Measurements from ENCODE around the gene RSBN1L. TPM values are rescaled to one million over a fixed set of nuclear protein-coding genes. Genes with fewer than 3 reads are reported as not detected.
"Not testable (repeated sequence)": the region's sequence is repeated elsewhere in the genome, so short reads cannot be mapped to it uniquely, and the experiment has no call there.

RSBN1L gene
- total RNA-seq, 1 experiment from 2014 or later = 9.9 TPM

DNA sequence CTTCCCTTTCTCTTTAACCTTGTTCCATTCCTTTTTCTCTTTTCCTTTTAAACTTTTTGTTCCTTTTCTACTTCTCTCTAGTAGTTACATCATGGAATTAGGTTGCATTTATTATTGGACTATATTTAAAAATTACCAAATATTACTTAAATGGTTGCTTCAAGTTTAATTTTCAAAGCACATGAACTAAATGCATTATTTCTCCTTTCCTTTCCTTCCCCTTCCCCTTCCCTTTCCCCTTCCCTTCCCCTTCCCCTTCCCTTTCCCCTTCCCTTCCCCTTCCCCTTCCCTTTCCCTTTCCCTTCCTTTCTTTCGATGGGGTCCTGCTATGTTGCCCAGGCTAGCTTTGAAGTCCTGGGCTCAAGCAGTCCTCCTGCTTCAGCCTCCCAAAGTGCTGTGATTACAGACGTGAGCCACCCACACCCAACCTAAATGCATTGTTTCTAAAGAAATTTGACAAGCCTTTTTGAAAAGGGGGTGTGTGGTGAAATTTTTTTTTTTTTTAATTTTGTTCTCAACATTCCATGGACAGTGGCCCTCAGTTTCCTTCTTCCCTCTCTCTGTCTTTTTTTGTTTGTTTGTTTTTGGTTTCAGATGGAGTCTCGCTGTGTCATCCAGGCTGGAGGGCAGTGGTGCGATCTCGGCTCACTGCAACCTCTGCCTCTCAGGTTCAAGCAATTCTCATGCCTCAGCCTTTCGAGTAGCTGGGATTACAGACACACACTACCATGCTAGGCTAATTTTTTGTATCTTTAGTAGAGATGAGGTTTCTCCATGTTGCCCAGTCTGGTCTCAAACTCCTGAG lies 70.7 kb downstream of the RSBN1L start:
- DNase-seq (ENCODE audit: low spot score) = no peak

DNA sequence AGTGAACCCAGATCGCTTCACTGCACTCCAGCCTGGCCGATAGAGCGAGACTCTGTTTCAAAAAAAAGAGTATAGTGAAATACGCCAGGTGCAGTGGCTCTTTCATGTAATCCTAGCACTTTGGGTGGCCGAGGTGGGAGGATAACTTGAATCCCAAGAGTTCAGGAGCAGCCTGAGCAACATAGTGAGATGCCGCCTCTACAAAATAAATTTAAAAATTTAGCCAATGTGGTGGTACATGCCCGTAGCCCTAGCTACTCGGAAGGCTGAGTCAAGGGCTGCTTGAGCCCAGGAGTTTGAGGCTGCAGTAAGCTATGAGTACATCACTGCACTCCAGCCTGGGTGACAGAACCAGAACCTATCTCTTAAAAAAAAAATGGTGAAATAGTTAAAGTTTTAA lies 74.1 kb downstream of the RSBN1L start:
- no peak for DNase-seq (ENCODE audit: low spot score)

DNA sequence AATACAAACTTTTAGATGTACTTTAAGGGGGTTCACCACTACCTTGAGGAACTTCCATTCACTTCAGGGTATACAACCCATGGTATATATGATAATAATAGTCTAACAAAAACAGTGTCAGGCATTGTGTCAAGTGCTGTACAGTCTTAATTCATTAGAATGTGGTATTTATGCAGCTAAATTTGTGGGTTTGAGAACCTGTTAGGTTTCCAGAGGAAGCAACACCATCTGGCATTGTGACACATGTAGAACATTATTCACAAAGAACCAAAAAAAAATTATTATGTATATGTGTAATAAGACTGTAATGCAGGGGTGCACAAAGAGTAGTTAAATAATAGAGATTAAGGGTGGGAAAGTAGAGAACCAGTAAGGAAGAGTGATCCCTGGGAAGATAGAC lies 75.6 kb downstream of the RSBN1L start:
- DNase-seq (ENCODE audit: low spot score) = no peak

- DNase-seq (ENCODE audit: low spot score) = no peak
Measured at GRCh38 chr7:77778535-77778934, 82.3 kb downstream of the RSBN1L start.

- no peak for DNase-seq (ENCODE audit: low spot score)
Measured at GRCh38 chr7:77782383-77782782, 86.1 kb downstream of the RSBN1L start.

- no peak for DNase-seq (ENCODE audit: low spot score)
Measured at GRCh38 chr7:77783111-77783510, 86.9 kb downstream of the RSBN1L start.

DNA sequence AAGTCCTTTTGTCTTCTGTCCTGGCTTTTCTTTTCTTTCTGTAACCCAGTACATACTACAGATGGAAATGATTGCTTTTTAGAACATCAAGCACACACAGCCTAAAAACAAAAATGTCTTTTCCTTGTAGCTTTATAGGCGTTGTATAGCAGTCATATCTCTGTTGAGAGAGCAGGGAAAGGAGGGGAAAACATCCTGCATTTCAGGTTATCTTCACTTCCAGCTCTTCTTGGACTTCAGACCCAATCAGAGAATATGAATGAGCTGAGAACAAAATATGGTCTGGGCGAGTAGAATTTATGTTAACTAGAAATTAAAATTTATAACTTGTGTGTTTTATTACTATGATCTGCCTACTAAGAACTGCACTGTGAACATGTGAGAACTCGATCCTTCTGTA lies 87.3 kb downstream of the RSBN1L start:
- DNase-seq (ENCODE audit: low spot score) = no peak

DNA sequence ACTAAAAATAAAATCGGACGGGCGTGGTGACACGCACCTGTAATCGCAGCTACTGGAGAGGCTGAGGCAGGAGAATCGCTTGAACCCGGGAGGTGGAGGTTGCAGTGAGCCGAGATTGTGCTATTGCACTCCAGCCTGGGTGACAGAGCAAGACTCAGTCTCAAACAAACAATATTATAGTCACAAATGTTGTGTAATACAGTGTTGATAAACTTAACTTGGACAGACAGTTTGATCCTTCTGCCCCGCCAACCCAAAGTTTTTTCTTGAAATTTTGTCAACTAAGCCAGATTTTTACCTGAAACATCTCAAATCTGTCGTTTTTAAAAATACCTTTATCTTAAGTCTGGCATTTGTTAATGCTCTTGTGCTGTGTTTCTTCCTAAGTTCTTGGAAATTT lies 88.2 kb downstream of the RSBN1L start:
- not testable (repeated sequence) for DNase-seq (ENCODE audit: low spot score)

- DNase-seq (ENCODE audit: low spot score) = no peak
Measured at GRCh38 chr7:77786018-77786417, 89.8 kb downstream of the RSBN1L start.

GRCh38 chr7:77786741-77787140 lies 90.5 kb downstream of the RSBN1L start:
- DNase-seq (ENCODE audit: low spot score) = no peak

DNA sequence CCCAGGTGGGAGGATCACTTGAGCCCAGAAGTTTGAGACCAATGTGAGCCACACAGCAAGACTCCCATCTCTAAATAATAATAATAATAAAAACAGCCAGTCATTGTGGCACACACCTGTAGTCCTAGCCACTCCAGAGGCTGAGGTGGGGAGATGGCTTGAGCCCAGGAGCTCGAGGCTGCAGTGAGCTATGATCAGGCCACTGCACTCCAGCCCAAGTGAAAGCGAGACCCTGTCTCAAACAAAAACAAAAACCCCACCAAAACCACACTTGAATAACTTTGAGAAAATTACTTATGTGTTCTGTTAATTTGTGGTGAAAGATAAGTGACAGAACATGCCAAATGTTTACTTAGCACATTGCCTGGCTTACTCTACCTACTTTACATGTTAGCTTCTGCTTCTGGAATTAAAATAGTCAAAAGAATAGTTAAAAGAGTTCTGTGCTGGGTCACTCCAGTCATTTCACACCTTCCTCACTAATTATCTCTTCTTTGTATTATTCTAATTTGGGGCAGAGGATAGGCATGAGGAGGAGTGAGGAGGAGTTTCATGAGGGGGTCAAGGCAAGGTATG lies 92.2 kb downstream of the RSBN1L start:
- DNase-seq (ENCODE audit: low spot score) = no peak

- peak; percentile 37 for DNase-seq (ENCODE audit: low spot score)
Measured at GRCh38 chr7:77791336-77791735, 95.1 kb downstream of the RSBN1L start.

DNA sequence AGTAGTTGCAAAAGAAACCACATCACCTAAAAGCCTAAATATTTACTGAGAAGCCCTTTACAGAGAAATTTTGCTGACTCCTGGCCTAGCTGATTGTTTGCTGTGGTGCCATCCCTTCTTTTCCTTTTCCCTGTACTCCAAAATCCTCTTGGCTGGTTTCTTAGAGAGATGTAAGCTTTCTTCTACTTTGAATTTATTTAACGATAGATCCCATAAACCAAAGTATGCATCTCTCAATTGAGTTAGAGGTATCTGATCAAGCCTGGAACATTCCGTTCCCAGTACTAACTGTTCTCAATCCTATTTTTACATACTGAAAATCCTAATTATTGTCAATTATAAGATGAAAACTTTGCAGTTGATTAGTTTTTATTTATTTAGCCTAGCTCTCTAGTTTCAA lies 95.7 kb downstream of the RSBN1L start:
- no peak for DNase-seq (ENCODE audit: low spot score)

DNA sequence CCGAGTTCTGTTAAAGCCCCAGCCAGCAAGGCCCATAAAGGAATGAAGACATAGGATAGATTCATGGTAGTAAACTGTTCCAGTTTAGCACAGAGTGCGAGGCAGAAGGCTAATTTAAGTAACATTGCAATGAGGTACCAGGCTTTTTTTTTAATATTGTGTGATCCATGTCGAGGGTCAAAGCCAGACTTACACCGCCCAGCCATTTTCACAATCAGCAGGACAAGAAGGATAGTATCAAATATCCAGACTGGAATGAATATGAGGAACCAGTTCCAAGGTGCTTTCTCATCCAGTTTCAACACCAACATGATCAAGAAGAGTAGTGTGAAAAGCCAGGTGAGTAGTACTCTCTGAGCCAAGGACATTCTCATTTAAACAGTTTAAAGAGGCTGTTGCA lies 97.7 kb downstream of the RSBN1L start:
- DNase-seq (ENCODE audit: low spot score) = no peak

DNA sequence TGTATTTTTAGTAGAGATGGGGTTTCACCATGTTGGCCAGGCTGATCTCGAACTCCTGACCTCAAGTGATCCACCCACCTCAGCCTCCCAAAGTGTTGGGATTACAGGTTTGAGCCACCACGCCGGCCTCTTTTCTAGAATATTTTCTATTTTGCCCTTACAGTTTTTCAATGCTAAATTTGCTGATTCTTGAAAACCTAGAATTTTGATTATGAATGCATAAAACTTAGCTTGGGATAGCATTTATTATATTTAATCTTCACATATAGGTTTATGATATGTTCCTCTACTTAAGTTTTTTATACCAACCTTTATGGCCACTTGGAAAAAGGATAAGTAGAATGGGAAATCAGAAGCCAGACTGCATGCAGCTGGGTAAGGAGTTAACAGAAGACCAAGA lies 99.8 kb downstream of the RSBN1L start:
- DNase-seq (ENCODE audit: low spot score) = no peak

GRCh38 chr7:77796960-77797359 lies 100.7 kb downstream of the RSBN1L start:
- no peak for DNase-seq (ENCODE audit: low spot score)

GRCh38 chr7:77797734-77798393 lies 101.6 kb downstream of the RSBN1L start:
- DNase-seq (ENCODE audit: low spot score) = no peak

- DNase-seq (ENCODE audit: low spot score) = peak; percentile 99
Measured at GRCh38 chr7:77798394-77799077, 102.3 kb downstream of the RSBN1L start, which contains the start of the genes PHTF2 and TMEM60. Gene PHTF2 (plus strand): TSS chr7:77798773. Gene TMEM60 (minus strand): TSS chr7:77798434. CDS start chr7:77794373, 4,061 bp downstream.

DNA sequence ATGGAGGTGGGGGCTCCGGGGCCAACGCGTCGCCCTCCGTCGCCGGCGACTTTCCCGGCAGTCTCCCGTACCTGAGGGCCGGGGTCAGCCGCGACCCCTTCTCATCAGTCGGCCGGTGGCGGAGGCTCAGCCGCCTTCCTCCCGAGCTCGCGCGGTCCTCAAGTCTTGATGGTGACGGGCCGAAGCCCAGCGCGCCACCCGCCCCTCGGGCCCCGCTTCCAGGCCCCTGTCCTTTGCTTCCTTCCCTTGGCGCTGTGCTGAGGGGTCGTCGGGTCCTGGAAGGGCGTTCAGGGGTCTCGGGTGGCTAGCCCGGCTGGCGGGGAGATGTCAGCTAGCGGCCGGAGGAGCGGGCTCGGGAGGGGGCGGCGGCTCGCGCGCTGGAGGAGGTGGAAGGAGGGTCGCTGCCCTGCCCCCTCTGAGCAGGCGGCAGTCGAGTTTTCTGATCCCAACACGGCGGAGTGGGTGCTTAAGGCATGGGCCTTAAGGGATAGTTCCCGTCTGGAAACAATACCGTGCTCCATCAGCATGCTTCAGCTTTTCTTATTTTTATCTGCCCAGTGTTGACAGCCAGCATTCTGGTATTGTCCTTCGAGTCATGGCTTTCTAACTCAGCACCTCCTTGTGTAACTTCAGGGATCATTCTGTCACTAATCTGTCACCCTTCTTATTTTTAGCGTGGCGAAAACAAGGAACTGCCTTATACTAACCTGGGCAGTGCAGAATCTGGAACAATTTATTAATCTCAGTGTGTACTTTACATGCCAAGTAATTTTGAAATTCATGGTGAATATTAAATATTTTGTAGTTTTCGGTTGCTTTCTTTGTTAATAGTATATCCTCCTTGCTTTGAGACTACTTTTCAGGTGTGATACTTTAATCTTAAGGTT lies 103.1 kb downstream of the RSBN1L start:
- peak; percentile 61 for DNase-seq (ENCODE audit: low spot score)

GRCh38 chr7:77800158-77800557 lies 103.9 kb downstream of the RSBN1L start:
- DNase-seq (ENCODE audit: low spot score) = no peak

- DNase-seq (ENCODE audit: low spot score) = no peak
Measured at GRCh38 chr7:77800730-77801129, 104.5 kb downstream of the RSBN1L start.
